Measurements from ENCODE around the gene RNLS.
A peak's percentile ranks its signal among the peaks of the same experiment; 100 is the strongest.

Gene RNLS

GRCh38 chr10:88245974-88246511, 337.1 kb downstream of the RNLS start:
- no peak for DNase-seq

DNA sequence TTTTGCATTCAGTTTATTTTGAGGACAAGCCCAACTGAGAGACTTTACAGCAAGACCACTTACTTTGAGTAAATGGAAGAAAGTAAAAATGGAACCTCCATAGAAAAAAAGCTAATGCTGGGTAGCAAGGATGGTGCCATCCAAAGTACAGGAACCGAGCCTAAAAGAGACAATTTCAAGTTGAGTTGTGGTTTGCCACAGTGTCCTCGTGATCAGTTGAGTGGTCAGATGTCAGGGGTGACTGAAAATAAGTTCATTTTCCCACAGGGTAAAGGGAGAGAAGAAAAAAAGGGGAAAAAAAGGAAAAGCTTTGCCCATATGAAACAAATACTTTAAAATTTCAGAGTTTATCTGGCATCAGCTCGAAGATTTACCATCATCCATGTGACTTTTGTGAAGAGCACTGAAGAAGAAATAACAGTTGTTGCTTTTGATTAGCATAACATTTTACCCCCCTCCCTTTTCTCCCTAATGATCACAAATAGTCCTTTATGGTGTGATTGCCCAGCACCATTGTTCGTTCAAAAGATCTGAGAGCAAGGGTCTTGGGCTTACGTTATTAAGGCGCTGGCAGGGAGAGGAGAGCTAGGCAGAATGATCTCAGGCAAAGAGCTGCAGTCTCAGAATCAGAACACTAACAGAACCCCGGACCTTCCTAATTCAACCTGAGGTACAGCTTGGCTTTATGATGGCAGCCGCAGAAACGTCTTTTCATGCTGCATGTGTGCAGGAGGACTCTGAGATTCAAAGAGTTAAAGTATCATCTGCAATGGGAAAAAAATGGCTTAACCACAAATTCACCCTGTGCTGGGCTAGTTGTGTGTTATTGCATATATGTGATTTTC, 338.1 kb downstream of the RNLS start:
- no peak for DNase-seq

- peak in 1 of 2 experiments; percentile 20 for DNase-seq
These were observed 339.0 kb downstream of the RNLS start for GRCh38 chr10:88243836-88244730.

DNA sequence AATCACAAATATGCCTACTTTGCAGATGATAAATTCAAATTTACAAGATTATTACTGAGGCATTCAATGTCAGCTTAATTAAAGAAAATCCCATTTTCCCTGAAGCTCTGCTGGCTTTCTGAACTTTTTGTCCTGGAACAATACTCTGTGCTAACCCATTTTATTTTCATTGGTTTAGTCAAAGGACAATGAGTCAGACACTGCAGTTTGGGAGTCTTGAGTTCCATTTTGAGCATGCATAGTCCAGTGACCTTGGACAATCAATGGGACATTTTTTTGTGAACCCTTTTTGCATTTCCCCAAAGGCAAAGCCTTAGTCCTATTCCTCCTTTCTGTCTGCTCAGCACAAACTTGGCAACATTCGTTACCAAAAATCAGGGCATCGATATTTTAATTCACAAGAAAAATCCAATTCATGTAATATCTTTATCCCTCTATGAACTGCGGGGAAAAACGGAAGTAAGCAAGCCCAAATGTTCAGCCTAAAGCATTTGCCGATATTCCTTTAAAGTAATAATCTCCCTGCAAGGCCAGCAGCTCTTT, 339.8 kb downstream of the RNLS start:
- no peak for DNase-seq

GRCh38 chr10:88241501-88241900, 341.6 kb downstream of the RNLS start:
- no peak for DNase-seq

- no peak for DNase-seq
These were observed 343.9 kb downstream of the RNLS start for GRCh38 chr10:88239212-88239611.

GRCh38 chr10:88238615-88238914, 344.6 kb downstream of the RNLS start:
- DNase-seq: no peak

DNA sequence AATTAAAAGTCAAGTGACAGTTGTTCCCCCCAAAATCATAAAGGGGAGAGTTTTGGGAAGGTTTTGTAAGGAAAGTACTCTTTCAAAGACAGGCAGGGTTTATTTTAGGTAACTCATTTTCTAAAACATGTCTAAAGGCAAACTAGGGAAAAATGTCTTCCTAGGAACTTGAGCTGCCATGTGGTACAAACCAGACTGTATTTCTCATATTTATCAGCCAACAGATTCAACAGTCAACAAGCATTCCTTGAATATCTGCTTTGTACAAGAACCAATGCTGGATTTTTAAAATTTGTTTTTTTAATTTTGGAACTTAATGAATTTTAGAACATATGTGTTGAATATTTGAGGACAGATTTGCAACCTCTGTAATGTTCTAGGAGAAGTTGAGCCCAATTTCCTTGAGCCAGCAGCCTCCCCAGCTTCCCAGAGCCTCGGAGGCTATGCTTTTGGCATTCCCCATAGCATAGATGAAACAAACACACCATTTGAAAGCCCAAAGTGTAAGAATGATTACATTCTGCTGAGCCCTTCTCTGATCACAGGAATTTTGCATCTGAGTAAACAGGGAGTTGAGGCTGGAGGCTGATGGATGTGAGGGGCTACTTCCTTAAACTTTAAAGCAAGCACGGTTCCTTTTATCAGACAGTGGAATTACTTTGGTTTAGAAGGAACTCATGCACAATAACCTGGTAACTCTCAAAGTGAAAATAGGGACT, 345.1 kb downstream of the RNLS start:
- no peak for DNase-seq

GRCh38 chr10:88236121-88236743, 346.9 kb downstream of the RNLS start:
- DNase-seq: no peak

DNA sequence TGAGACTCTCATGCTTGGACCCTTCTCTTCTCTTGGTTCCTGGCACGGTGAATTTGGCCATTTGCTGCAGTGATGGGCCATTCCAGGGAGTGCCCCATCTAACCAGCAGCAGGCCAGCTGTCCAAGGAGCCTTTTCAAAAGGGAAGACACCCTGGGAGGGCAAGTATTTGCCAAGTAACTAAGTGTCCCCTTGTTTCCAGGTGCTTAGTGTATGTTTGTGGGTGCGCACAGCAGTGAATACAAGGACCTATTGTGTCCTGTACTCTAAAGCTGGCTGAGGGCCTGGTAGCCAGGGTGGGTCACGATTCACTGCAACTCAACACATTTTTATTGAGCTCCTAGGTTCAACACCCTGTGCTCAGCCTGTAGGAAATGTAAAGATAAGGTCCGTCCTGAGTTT, 348.8 kb downstream of the RNLS start:
- no peak for DNase-seq

DNA sequence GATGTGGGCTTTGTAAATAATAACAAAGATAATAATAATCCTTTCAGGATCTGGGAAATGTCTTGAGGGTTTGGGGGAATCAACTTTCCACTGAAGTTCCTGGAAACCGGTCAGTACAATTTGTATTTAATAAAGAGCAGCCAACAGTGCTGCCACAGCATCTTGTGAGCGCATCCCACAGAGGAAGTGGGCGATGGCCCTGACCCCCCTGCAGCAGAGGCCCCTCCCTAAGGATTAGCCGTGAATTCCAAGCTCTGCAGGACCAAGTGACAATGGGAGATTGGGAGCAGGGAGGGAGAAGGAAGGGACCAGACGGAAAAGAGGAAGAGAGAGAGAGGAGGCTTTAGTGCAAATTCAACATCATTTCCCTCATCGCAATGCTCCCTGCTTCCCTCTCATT, 349.2 kb downstream of the RNLS start:
- DNase-seq: no peak

DNA sequence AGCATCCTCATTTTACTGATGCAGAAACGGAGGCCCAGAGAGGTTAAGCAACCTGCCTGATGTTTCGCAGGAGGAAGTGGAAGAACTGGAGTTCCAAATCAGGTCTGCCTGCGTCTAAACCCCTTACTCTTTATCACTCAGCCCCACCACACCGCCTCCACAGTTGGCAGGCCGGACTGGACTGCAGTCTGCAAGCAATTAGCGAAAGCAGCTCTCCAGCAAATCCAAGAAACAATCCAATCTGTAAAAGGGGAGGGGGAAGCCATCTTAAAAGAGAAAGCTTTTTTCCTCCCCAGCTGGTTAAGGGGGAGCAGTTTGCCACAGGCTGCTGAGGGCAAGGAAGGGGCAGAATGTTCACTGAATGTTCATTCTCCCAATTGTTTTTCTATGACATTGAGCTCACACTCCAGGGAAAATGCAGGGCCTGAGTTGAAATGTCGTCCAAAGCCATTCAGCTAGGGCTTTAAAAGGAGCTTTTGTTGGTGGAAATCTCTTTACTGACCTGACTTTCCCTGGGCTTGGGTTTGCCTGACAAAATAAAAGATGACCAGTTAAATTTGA, 350.1 kb downstream of the RNLS start:
- no peak for DNase-seq

DNA sequence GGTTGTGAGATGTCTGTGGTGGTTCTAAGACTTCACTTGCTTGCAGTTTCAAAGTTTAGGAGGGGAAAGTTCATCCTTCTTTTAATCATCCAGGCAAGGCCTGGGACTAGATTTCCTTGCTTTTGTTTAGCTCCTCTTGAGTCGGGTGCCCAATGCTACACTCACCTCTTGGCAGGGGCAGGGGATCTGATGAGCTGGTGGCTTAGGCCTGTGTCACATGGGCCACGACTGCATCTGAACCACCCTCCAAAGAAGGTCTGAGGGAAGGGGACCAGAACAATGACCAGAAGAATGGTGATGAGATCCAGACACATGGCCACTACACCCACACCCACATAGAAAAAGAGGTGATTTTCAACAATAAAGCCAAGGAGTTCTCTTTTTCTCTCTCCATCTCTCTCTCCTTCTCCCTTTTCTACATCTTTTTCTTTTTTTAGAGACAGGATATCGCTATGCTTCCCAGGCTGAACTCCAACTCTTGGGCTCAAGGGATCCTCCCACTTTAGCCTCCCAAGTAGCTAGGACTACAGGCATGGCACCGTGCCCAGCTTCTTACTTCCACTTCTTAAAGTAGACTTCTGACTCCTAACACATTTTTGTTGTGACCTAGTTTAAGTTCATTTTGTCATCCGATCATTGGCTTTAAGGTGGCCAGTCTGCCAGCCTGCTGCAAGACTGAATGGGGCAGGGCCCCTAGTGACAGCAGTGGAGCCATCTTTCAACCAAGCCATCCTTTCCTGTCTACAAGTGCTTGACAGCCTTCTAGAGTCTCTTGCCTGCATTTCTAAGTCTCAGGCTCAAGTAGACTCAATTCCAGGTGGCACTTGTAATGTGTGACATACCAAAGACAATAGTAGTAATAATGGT, 350.9 kb downstream of the RNLS start:
- no peak for DNase-seq

- no peak for DNase-seq
These were observed 352.9 kb downstream of the RNLS start for GRCh38 chr10:88230251-88230650.

DNA sequence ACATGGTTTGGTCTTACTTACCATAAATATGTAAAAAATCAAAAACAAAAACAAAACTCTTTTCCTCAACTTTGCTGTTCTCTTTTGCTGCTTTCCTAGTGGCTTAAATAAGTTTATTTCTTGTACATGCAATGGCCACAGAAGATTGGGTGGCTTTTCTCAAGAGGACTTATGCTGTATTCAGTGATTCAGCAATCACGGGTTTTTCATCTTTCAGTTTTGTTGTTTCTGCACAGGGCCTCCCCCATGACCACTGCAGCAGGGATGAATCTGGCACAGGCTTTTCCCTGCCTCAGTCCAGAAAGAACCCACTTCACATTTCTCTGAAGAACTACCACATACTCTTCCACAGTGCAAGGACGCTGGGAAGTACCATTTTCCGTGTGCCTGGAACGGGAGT, 355.0 kb downstream of the RNLS start:
- DNase-seq: no peak

- DNase-seq: no peak
These were observed 355.6 kb downstream of the RNLS start for GRCh38 chr10:88227342-88228018.

- no peak for DNase-seq
These were observed 356.2 kb downstream of the RNLS start for GRCh38 chr10:88226891-88227290.

DNA sequence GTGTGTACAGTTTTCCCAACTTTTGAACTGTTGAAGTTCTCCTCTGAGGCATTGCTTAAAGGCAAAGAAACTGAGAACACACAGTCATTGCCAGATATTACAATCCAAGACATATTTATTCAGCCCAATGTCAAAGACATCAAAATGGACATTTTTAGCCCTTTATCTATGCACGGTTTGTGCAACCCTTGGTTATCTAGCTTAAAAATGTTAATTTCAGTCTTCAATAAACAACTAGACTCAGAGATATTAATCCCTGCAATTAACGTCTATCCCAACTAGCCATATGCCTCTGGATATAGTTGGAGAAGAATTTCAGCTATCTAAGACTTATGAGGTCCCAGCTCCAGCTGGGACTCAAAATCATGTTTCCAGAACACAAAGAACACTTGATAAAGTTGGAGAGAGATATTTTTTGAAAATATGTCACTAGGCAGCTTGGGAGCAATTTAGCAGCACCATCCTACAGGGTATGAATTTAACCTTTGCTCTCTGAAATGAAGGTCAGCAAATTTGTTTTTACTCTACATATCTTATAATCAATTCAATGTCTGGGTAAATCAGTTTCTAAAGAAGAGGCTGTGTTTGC, 357.0 kb downstream of the RNLS start:
- no peak for DNase-seq

Measured in NCI-H187 (cell line).